HG02678 (cell line): ENCODE results near the gene USP35.

Source experiments
- ATAC-seq: cut with Tn5 transposase; IDR thresholded peaks from one replicate; pipeline ENCODE4 v1.9.1; 2021; ENCODE audit warnings: mild to moderate bottlenecking, moderate library complexity; ENCODE audit not compliant: unreplicated experiment

The USP35 gene

GRCh38 chr11:78261367-78261766 lies 72.6 kb downstream of the USP35 start:
- ATAC-seq, result no peak

DNA sequence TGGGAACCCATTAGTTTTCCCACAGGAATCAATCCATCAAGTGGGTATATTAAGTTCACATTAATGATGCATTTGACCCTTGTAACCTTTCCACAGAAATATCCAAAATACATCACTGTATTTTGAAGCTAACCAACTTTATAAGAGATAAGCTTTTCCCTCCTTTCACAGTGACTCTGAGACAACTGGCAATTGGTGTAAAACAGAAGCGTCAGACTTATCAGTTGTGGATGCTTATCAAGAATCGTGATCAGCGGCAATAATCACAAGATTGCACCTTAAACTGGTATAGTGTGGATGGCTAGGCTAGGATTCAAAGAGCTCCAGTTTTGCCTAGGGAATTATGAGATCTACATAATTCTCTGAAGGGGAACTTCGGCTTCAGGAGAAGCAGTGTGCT lies 73.1 kb downstream of the USP35 start:
- no peak for ATAC-seq

GRCh38 chr11:78262238-78262637 lies 73.5 kb downstream of the USP35 start:
- no peak for ATAC-seq

- ATAC-seq, result no peak
Observed at GRCh38 chr11:78262691-78263090, 74.0 kb downstream of the USP35 start.
